ENCODE measurements around the gene DIP2C. TPM values are rescaled to one million over a fixed set of nuclear protein-coding genes. Genes with fewer than 3 reads are reported as not detected.

The DIP2C gene
- total RNA-seq, 1 donor from 2014 or later = 31.9 TPM

GRCh38 chr10:498760-499435, 190.6 kb downstream of the DIP2C start:
- DNase-seq (ENCODE audit: low read depth) = no peak

DNA sequence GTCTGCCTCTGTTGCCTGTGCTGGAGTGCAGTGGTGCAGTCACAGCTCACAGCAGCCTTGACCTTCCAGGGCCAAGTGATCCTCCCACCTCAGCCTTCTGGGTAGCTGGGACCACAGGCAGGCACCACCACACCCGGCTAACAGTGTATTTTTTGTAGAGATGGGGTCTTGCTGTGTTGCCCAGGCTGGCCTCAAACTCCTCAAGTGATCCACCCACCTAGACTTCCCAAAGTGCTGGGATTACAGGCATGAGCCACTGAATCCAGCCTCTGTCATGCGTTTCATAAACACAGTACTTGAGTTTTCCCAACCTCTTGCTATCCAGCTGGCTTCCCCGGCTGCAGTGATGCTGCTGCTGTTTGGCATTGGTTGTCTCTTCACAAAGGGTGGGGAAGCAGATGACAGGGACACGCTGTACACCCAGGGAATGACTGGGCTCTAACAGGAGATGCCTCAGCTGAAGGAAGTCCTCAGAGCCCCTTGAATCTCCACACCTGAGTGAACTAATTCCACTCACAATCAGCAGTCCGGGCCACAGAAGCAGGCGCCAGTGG, 191.5 kb downstream of the DIP2C start:
- no peak for DNase-seq (ENCODE audit: low read depth)

DNA sequence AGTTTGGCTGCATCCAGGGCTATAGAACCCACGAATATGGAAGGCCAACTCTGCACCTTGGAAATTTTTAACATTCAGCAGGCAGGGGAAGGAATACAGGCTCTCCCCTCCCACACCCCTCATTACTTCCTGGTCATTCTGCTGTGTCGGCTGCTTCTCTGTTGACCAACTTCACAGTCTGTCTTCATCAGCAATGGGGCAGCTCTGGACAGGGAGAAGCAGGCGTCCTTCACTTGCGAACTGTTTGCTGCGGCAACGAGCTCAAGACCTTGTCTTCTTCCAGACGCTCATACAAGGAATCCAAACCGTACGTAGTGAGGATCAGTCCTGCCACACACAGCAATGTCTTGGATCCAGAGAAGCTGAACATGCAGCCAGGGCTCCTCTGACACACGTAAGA, 192.2 kb downstream of the DIP2C start:
- DNase-seq (ENCODE audit: low read depth) = no peak

DNA sequence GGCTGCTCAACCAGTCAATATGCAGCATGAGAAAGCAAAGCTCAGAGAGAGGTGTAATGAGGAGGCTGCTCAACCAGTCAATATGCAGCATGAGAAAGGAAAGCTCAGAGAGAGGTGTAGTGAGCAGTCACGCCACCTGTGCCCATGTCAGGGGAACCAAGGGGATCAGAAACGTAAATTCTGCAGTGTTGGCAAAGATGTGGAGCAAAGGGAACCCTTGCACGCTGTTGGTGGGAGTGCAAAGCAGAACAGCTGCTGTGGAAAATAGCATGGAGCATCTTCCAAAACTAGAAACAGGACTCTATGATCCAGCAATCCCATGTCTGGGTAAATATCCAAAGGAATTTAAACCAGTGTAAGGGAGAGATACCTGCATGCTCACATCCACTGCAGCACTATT, 194.9 kb downstream of the DIP2C start:
- no peak for DNase-seq (ENCODE audit: low read depth)

- no peak for DNase-seq (ENCODE audit: low read depth)
Observed at GRCh38 chr10:494149-494542, 195.3 kb downstream of the DIP2C start.

DNA sequence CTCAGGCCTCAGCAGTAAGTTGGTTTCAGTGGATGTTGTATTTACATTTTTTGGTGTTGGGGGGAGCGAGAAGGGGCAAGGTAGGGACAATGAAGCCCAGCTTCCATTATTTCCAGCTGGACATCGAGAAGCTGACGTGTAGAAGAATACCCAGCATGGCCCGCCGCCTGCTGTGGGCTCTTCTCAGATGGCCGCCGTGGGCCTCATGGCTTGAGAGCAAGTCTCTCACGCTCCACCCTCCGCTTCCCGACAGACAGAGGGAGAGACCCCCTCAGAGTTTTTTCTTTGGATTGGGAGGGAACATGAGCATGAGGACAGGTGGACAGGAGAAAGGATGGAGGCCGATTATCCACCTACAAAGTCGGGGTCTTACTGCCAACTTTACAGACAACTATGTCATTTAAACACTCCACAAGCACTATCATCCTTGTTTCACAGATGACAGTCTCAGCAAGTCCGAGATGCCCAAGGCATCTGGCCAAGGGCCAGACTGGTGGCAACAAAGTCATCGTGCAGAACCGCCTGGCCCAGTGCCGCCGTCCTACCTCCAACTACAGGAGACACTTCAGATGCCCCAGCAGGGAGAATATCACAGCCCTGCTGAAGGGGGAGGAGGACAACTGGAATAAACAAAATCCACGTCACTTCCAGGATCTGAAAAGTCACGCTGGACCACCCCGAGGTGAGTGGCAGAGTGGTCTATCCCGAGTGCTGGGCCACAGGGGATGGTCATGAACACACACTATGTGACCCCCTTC, 195.9 kb downstream of the DIP2C start:
- no peak for DNase-seq (ENCODE audit: low read depth)

- DNase-seq (ENCODE audit: low read depth) = no peak
Observed at GRCh38 chr10:492836-493235, 196.6 kb downstream of the DIP2C start.

GRCh38 chr10:491667-492424, 197.6 kb downstream of the DIP2C start:
- DNase-seq (ENCODE audit: low read depth) = no peak

DNA sequence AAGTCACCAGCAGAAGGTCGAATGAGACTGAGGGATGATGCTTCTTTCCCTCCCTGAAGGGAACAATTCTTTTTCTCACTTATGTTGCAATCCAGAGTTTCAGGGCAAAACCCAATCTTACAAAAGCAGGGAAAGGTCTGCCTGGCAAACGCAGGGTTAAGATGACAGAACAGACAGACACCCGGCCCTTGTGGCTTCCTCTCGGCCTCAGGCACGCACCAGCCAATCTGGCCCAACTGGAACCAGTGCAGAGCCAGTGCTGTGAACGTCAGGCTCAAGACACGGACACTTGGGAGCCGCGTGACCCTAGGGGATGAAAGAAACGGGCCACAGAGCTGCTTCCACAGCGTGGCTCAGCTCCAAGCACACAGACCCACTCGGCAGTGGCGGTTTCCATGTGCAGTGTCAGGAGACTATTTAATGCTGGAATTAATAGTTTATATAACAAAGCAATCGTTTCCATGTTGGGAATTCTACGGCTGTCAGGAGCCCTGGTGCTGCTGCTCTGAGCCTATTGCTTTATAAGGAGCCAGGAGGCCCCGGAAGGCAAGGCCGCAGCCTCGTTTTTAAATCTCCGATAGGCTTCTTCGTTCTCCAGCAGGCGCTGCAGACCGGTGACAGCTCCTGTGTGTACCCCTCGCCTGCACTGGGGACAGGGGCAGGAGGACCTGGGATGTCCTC, 198.4 kb downstream of the DIP2C start:
- DNase-seq (ENCODE audit: low read depth) = peak; percentile 77

GRCh38 chr10:490256-490655, 199.2 kb downstream of the DIP2C start:
- no peak for DNase-seq (ENCODE audit: low read depth)

DNA sequence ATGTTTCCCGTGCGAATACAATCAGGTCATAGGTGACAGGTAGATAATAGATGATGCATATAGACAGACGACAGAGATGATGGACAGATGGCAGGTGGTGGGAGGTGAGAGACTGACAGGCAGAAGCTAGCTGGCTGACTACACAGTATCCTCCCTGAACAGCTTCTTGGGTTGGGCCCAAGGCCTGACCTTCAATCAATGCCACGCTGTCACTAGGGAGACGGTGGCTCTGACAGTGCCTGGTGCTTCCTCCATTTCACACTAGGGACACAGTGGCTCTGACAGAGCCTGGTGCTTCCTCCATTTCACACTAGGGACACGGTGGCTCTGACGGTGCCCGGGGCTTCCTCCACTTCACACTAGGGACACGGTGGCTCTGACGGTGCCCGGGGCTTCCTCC, 200.1 kb downstream of the DIP2C start:
- peak; percentile 53 for DNase-seq (ENCODE audit: low read depth)

DNA sequence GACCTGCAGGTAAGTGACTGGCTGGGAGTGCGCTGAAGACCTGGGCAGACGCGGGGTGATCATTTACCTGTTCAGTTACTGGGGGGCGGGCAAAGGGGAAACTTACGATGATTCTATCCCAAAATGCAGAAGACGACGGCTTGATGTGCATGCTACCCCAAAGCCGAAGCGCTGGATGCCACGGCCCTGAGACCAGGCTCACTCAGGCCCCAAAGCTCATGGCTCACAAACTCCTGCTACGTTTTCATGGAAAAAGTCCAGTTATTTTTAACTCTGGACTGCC, 200.6 kb downstream of the DIP2C start:
- no peak for DNase-seq (ENCODE audit: low read depth)

DNA sequence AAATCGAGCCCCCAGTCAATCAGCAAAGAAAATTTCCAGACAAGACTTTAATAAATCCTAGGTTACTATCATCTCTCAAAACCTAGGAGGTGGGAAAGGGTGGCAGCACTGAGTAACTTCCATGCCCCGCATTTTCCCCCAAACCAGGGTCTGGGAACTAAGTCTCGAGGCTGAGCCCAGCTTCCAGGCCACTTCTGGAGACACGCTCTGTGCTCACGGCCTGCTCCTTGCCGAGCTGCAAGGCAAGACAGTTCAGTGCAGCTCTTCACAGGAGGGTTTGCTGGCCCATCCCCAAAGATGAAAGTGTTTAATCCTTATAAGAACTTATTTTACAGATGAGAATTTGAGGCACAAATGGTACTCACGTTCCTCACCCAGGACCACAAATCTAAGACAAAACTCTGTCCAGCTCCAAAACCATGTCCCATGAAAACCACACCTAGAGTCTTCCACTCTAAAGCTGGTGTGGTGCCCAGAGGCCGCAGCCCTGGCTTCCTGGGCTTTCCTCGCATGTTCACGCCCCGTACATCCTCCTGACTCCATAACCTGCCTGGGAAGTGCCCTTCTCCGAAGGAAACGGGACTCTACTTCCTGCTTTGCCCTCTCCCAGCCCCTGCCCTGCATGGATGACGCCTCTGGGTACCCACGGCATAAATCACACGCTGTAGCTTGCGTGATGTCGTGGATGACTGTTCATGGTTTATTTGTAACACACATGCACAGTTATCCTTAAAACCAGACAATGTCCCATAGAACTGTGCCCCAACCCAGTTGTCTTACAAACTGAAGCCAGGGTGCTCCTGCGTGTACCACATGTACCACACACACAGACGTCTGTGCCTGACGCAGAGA, 201.2 kb downstream of the DIP2C start:
- no peak for DNase-seq (ENCODE audit: low read depth)

GRCh38 chr10:486666-487322, 202.7 kb downstream of the DIP2C start:
- no peak for DNase-seq (ENCODE audit: low read depth)

DNA sequence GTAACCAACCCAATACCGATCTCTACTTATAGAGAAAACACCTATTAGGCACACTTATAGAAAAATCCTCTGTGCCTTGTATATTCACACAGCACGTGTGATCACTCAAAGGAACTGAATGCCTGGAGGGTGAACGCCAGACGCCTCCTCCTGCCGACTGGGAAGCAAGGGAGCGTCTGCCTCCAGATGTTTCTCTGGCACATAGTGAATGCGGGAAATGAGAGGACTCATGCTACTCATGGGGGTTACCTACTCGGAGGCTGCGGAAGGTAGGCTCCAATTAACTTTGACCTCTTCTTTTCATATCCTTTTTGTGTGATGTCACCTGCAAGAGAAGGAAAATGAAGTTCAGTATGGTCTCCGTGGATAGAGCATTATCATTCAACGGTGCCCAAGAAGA, 203.3 kb downstream of the DIP2C start:
- DNase-seq (ENCODE audit: low read depth) = no peak

DNA sequence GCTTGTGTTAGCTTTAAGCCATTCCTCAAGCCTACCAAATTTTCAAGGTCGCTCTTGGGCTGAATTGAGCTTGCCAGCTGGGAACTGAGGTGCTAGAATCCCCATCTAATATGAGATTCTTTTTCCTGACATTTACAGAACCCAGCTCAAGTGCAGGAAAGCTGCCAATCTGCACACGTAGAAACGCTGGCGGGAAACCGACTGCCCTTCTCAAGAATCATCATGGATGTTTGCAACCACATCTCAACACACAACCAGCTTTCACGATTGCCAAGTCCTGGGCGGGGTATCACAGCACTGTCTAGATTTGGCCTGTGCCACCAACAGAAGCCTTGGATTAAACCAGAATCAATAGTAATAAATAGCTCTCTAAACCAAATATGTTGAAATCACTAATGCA, 203.7 kb downstream of the DIP2C start:
- no peak for DNase-seq (ENCODE audit: low read depth)

- no peak for DNase-seq (ENCODE audit: low read depth)
Observed at GRCh38 chr10:484925-485661, 204.4 kb downstream of the DIP2C start.

DNA sequence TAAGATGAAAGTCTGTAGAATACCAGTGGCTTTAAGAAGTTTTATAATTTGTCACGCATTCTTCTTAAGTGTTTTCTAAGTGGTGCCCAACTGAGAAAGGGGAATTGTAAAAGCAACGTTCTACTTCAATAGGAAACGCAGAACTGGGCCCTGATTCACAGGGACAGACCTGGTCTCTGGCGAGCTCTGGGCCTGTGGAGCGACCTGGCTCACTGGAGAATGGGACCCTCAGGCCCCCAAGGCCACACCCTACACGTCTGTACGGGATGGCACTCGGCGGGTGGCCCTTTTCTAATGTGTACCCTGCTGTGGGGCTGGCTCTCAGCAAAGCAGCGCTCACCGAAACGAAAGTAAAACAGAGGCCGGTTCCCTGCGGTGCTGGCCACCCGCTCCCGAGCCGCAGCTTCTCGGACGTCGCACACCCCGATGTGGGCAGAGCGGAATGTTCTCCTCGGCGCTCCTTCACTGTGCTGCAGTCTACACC, 205.0 kb downstream of the DIP2C start:
- peak; percentile 73 for DNase-seq (ENCODE audit: low read depth)

DNA sequence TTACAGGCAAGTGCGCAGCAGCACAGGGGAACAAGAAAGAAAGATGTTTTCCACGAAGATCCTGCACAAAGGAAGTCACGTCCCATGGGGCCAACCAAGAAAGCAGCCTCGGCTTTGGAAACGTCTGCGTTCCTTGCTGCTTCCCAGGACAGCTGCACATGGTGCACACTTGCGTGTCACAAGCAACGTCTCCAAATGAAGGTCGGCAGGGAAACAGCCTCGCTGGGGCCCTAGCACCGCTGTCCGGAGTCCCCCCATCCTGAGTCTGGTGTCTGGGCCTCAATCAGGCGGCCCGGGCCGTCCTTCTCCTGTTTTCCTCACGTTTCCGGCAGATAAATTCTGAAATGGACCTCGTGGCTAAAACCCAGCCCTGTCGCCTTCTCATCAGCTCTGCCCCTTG, 206.2 kb downstream of the DIP2C start:
- DNase-seq (ENCODE audit: low read depth) = no peak

Data from myocyte (in vitro differentiated cells).